ENCODE measurements around the gene SIX4. TPM values are rescaled to one million over a fixed set of nuclear protein-coding genes. Genes with fewer than 3 reads are reported as not detected.

Gene SIX4
- total RNA-seq, 4 donors from 2014 or later = 2.0 to 3.8 (median 3.1) TPM

DNA sequence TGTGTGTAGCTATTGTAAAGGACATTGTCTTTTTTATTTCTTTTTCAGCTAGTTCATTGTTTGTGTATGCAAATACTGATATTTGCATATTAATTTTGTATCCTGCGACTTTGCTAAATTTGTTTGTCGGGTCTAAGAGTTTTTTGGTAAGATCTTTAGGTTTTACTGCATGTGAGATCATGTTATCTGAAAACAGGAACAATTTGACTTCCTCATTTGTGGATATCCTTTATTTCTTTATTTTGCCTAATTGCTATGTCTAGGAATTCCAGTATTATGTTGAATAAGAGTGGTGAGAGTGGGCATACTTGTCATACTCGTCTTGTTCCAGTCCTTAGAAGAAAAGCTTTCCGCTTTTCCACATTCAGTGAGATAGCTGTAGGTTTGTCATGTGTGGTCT lies 28.8 kb downstream of the SIX4 start:
- TF ChIP-seq, protein P1, sequence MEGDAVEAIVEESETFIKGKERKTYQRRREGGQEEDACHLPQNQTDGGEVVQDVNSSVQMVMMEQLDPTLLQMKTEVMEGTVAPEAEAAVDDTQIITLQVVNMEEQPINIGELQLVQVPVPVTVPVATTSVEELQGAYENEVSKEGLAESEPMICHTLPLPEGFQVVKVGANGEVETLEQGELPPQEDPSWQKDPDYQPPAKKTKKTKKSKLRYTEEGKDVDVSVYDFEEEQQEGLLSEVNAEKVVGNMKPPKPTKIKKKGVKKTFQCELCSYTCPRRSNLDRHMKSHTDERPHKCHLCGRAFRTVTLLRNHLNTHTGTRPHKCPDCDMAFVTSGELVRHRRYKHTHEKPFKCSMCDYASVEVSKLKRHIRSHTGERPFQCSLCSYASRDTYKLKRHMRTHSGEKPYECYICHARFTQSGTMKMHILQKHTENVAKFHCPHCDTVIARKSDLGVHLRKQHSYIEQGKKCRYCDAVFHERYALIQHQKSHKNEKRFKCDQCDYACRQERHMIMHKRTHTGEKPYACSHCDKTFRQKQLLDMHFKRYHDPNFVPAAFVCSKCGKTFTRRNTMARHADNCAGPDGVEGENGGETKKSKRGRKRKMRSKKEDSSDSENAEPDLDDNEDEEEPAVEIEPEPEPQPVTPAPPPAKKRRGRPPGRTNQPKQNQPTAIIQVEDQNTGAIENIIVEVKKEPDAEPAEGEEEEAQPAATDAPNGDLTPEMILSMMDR (IDR thresholded peaks at IDR 0.05; ENCODE audit: low read depth) = no peak

DNA sequence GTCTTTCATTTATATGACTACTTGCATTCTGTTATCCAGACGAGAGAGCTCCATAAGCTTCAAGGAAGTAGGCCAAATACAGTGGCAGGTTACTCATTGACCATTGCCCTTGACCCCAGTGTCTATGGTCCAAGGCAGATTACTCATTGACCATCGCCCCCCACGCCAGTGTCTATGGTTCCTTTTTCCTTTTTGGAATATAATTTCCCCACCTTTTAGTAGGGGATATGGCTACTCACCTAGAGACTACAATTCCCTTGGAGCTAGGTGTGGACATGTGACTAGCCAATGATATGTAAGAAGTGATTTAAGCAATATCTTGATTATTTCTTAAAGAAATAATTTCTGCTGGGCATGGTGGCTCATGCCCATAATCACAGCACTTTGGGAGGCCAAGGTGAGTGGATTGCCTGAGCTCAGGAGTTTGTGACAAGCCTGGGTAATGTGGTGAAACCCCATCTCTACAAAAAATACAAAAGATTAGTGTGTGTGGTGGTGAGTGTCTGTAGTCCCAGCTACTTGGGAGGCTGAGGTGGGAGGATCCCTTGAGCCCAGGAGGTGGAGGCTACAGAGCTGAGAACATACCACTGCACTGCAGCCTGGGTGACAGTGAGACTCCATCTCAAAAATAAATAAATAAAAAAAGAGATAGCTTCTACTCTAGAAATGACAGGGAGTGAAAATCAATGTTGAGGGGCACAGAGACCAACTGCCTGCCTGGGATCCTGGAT lies 32.6 kb downstream of the SIX4 start:
- TF ChIP-seq, protein P1 (IDR thresholded peaks at IDR 0.05; ENCODE audit: low read depth) = no peak

DNA sequence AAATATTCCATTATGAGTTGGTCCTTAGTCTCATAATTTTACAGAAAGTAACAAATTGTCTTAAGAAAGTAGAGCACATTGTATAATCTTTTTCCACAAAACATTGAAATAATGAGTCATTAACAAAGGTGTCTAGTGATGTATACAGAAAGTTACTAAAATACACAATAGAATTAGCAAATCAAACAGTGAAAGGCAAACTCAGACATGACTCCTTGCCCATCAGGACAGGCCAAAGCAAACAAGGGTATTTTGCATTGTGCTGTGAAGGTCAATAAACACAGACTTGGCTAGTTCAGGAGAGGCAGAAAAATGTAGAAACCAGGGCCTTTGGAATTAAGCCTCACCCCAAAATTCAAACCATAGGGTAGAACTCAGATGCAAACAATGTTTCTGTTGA lies 37.3 kb downstream of the SIX4 start:
- TF ChIP-seq, protein P1 (IDR thresholded peaks at IDR 0.05; ENCODE audit: low read depth) = no peak

DNA sequence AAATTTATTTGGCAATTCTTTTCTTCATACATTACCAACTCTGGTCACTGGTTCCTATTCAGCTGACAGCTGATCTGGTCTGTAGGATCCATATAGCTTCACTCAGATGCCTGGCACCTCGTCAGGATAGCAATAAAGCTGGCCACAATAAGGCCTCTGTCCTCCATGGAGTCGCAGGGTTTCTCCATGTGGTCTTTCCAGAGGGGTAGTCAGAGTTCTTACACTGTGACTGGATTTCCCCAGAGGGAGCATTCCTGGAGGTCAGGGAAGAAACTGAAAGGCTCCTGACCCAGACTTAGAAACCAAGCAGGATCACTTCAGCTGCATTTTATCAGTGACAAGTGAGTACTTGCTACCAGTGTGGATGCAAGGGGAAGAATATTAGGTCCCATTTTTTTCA lies 39.9 kb downstream of the SIX4 start:
- TF ChIP-seq, protein P1 (IDR thresholded peaks at IDR 0.05; ENCODE audit: low read depth) = no peak

DNA sequence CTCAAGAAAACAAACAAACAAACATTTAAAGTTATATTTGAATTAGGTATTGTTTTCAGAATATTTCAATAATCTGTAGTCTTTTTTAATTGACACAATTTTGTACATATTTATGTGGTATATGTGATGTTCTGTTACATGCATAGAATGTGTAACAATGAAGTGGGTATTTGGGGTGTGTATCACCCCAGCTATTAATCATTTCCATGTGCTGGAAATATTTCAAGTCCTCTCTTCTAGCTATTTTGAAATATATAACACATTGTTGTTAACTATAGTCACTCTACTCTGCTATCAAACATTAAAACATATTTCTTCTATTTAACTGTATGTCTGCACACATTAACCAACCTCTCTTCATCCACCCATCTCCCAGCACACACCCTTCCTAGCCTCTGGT lies 42.9 kb downstream of the SIX4 start:
- TF ChIP-seq, protein P1 (IDR thresholded peaks at IDR 0.05; ENCODE audit: low read depth) = no peak

DNA sequence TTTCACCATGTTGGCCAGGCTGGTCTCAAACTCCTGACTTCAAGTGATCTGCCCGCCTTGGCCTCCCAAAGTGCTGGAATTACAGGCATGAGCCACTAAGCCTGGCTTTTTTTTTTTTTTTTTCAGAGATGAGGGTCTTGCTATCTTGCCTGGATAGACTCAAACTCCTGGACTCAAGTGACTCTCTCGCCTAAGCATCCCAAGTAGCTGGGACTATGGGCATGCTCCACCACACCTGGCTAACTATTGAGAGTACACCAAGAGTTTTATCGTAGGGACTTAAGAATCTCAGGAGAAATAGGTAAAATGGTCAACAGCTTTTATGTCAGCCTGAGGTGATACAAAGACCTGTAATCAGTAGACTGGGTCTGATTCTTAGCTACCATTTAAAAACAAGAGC lies 43.6 kb downstream of the SIX4 start:
- TF ChIP-seq, protein P1 (IDR thresholded peaks at IDR 0.05; ENCODE audit: low read depth) = no peak

DNA sequence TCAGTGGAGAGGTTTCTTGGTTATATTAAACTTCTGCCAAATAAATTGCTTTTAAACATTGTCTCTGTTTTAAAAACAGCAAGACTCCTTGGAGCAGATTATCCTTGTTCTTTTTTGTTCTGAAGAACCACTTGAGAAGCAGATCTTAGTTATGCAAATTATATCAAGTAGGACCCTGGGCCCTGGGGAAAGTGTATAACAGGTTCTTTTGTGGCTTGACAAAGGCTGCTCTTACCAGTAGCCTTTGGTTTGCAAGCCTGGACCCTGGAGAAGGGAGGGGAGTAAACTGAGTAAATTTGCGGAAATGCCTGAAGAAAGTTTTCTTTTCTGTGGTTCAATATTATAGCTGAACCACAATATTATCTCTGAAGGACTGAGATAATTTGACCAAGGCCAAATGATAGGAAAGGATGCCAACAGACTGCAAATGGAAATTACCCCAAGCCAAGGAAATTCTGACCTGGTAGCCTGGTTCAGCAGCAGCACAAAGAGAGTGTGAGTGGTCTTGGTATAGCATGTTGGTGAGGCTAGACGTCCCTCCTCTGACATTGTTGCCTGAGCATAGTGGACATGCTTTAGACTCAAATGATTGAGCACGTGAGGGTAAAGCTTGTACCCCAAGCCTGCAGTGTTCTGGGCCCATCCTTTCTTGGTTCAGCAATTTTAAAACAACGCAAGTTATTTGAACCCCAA lies 44.4 kb downstream of the SIX4 start:
- TF ChIP-seq, protein P1 (IDR thresholded peaks at IDR 0.05; ENCODE audit: low read depth) = no peak

Data from subcutaneous adipose tissue (tissue), 4 donors.